GM23248 (cell line): ENCODE results near the gene NRP2. TPM values are rescaled to one million over a fixed set of nuclear protein-coding genes. Genes with fewer than 3 reads are reported as not detected.

Experiments used
- DNase-seq: peaks from one replicate; pipeline ENCODE4 v3.0.0-alpha.2; 2015
- H2AFZ ChIP-seq: fragments of 200-600 bp; sonication (generic); 2 replicates; pipeline ENCODE4 v1.6.1; 2016; ENCODE audit warnings: antibody characterized with exemption
- H3F3A ChIP-seq: fragments of 200-600 bp; sonication (generic); 2 replicates; pipeline ENCODE4 v1.6.1; 2016; ENCODE audit warnings: mild to moderate bottlenecking, antibody characterized with exemption, mixed run types; ENCODE audit not compliant: insufficient read depth
- H3K27ac ChIP-seq: fragments of 200-600 bp; sonication (generic); 2 replicates; pipeline ENCODE4 v1.5.1; 2016; ENCODE audit warnings: mild to moderate bottlenecking
- H3K27me3 ChIP-seq: fragments of 200-600 bp; sonication (generic); replicated peaks from 2 replicates; pipeline ENCODE4 v1.6.1; 2016; ENCODE audit warnings: mild to moderate bottlenecking; ENCODE audit not compliant: insufficient read depth
- H3K36me3 ChIP-seq: fragments of 200-600 bp; sonication (generic); 2 replicates; pipeline ENCODE4 v1.6.1; 2016; ENCODE audit warnings: low read depth, mild to moderate bottlenecking
- H3K4me1 ChIP-seq: fragments of 200-600 bp; sonication (generic); 2 replicates; pipeline ENCODE4 v1.6.1; 2016; ENCODE audit warnings: mild to moderate bottlenecking; ENCODE audit not compliant: insufficient read depth
- H3K4me2 ChIP-seq: fragments of 200-600 bp; sonication (generic); one replicate; pipeline ENCODE4 v1.6.1; 2016; ENCODE audit warnings: mild to moderate bottlenecking; ENCODE audit not compliant: unreplicated experiment
- H3K4me3 ChIP-seq: fragments of 200-600 bp; sonication (generic); 2 replicates; pipeline ENCODE4 v1.5.1; 2016; ENCODE audit warnings: mild to moderate bottlenecking
- H3K79me2 ChIP-seq: fragments of 200-600 bp; sonication (generic); 2 replicates; pipeline ENCODE4 v1.6.1; 2016; ENCODE audit warnings: mild to moderate bottlenecking; ENCODE audit not compliant: insufficient read depth
- H3K9ac ChIP-seq: fragments of 200-600 bp; sonication (generic); 2 replicates; pipeline ENCODE4 v1.6.1; 2016; ENCODE audit warnings: mild to moderate bottlenecking
- H3K9me2 ChIP-seq: fragments of 200-600 bp; sonication (generic); 2 replicates; pipeline ENCODE4 v1.6.1; 2016; ENCODE audit warnings: mixed run types, mild to moderate bottlenecking, moderate library complexity; ENCODE audit not compliant: insufficient read depth
- H3K9me3 ChIP-seq: fragments of 200-600 bp; sonication (generic); one replicate; pipeline ENCODE4 v1.6.1; 2017; ENCODE audit warnings: low read depth
- H4K20me1 ChIP-seq: fragments of 200-600 bp; sonication (generic); 2 replicates; pipeline ENCODE4 v1.6.0; 2016; ENCODE audit not compliant: insufficient read depth
- EZH2 ChIP-seq: fragments of 200-600 bp; sonication (generic); IDR thresholded peaks from 2 replicates; pipeline ENCODE4 v1.6.1; 2018; ENCODE audit warnings: antibody characterized with exemption, mild to moderate bottlenecking; ENCODE audit not compliant: insufficient read depth, poor library complexity, severe bottlenecking
- EZH2phosphoT487 ChIP-seq: fragments of 200-600 bp; sonication (generic); IDR thresholded peaks from 2 replicates; pipeline ENCODE4 v1.6.1; 2018; ENCODE audit warnings: antibody characterized with exemption, moderate library complexity, mild to moderate bottlenecking, low read depth; ENCODE audit not compliant: insufficient read depth
- WGBS, 2 experiments: methylation state at CpG; one replicate each; pipeline ENCODE4 v1.1.6; 2015 to 2017; ENCODE audit warnings: low lambda C conversion rate in 2 of 2, low coverage in 1 of 2; ENCODE audit errors: missing lambda C conversion rate in 2 of 2; 5-methylcytosine and 5-hydroxymethylcytosine counted together
- in situ Hi-C: fragments of 300-500 bp; cut with MboI; formaldehyde crosslinking; loops from 2 replicates; pipeline ENCODE4 v1.15.0; 2020
- polyA plus RNA-seq: library from polyadenylated mRNA; unstranded; fragments of >200 nt; fragmentation: Nextera tagmentation; extraction: Ambion mirVana; gene quantifications from 2 replicates; pipeline ENCODE4 v1.2.1, GENCODE V29; 2016
- total RNA-seq: library from RNA; depleted of rRNA; stranded (reverse); fragments of >200 nt; shearing (Covaris generic); gene quantifications from 2 replicates; pipeline ENCODE4 v1.2.3, GENCODE V29; 2014

The NRP2 gene
- total and polyA plus RNA-seq, 2 experiments from 2014 or later: 6.9 to 9.0 TPM

DNA sequence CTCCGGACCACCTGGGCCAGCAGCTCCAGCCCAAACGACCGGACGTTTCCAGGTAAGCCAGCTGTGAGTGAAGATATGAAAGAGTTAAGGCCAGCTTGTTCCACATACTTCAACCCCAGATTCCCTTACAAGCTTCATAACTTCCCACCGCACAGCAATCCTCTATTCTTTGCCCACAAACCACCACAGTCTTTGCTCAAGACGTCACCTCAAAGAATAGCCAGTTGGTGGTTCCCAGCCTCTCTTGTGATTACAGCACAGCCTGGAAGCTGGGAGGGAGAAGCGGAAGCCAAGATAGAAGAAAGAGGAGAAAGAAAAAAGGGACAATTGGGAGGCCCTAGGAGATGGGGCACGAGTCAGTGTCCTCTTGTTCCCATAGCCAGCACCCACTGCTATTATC lies 70.6 kb downstream of the NRP2 start:
- Histone ChIP-seq H3K79me2 (no peaks in the 10 kb centered on the region), H3K4me2 (no peak overlapping the region), H3K9me3 (no peaks in the 10 kb centered on the region), H3K4me3 (no peak overlapping the region), H3F3A (peaks cover 8% of the 10 kb centered on the region), H3K4me1 (peaks cover 21% of the 10 kb centered on the region), H4K20me1 (no peaks in the 10 kb centered on the region), H3K9ac (no peak overlapping the region), H2AFZ (no peak overlapping the region), H3K9me2 (no peaks in the 10 kb centered on the region), H3K27me3 (no peaks in the 10 kb centered on the region), H3K36me3 (no peaks in the 10 kb centered on the region), H3K27ac (no peak overlapping the region)
- no peak for DNase-seq
- TF ChIP-seq EZH2 (no peak), EZH2phosphoT487 (no peak)
- WGBS, 2 experiments: 94 to 98% methylated on average over 8 of the region's 8 CpGs
- in situ Hi-C loops: no loop called here

DNA sequence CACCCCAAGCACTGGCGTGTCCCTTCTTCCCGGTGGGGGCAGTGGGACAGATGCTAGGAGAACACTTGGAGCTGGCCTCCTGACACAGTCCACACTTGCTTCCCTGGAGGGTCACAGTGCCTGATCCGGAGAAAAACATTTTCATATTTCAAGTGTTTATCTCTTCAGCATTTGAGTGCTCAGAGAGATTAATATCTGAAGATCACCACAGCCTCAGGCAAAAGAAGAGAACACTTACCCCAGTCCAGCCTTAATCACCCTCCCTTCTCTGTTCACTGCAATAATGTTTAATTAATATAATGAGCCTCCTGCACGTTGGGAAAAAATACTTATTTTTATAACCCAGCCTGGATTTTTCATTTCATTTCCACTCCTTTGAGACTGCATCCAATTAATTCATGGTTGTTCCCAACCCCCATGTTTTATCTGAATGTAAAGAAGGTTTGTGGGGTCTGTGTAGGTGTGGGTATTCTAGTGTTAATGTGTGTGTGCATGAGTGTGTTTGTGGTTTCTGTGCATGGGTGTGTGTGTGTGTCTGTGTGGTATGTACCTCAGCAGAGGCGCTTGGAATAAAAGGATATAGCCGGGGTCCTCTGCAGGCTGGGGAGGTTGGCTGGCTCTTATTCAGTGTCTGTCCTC lies 72.1 kb downstream of the NRP2 start:
- DNase-seq: no peak
- no peak overlapping the region for H2AFZ ChIP-seq
- no peaks in the 10 kb centered on the region for H3K27me3 ChIP-seq
- peak overlapping the region; percentile 49 for H3K4me2 ChIP-seq
- no peak overlapping the region for H3K27ac ChIP-seq
- no peaks in the 10 kb centered on the region for H3K79me2 ChIP-seq
- H4K20me1 ChIP-seq: no peaks in the 10 kb centered on the region
- no peaks in the 10 kb centered on the region for H3K9me3 ChIP-seq
- no peak for TF ChIP-seq EZH2phosphoT487
- TF ChIP-seq EZH2: no peak
- H3K4me1 ChIP-seq: peaks cover 26% of the 10 kb centered on the region
- in situ Hi-C loops: no loop called here
- WGBS, 2 experiments: 78 to 85% methylated on average over 6 of the region's 6 CpGs
- no peaks in the 10 kb centered on the region for H3K9me2 ChIP-seq
- H3K36me3 ChIP-seq: no peaks in the 10 kb centered on the region
- peaks cover 9% of the 10 kb centered on the region for H3F3A ChIP-seq
- H3K9ac ChIP-seq: no peak overlapping the region
- no peak overlapping the region for H3K4me3 ChIP-seq

DNA sequence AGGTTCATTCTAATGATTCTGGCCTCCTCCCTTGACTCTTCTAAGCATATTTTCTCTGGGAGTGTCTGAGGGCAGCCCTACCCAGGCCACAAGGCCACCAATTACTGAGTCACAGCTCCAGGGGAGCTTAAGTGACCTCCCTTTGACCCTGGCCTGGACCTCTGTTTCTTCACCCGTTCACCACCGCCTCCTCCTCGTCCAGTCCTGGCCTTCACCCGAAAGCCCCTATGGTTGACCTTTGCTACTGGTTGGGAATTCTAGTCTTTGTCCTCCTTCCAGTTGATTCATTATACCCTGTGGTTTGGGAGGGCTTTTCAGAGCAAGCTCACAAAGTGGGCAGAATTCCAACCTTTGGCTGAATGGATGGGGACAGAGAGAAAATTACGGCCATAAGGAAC lies 72.6 kb downstream of the NRP2 start:
- peaks cover 9% of the 10 kb centered on the region for H3F3A ChIP-seq
- peaks cover 26% of the 10 kb centered on the region for H3K4me1 ChIP-seq
- 50 to 53% methylated on average over 5 of the region's 5 CpGs for WGBS, 2 experiments
- in situ Hi-C loops: no loop called here
- H3K4me3 ChIP-seq: no peak overlapping the region
- TF ChIP-seq EZH2phosphoT487: no peak
- no peak for TF ChIP-seq EZH2
- no peaks in the 10 kb centered on the region for H4K20me1 ChIP-seq
- H3K4me2 ChIP-seq: peak overlapping the region; percentile 49
- H3K9me3 ChIP-seq: no peaks in the 10 kb centered on the region
- no peak overlapping the region for H2AFZ ChIP-seq
- no peaks in the 10 kb centered on the region for H3K79me2 ChIP-seq
- no peak overlapping the region for H3K9ac ChIP-seq
- H3K27ac ChIP-seq: no peak overlapping the region
- peak; percentile 63 for DNase-seq
- no peaks in the 10 kb centered on the region for H3K9me2 ChIP-seq
- H3K27me3 ChIP-seq: no peaks in the 10 kb centered on the region
- no peaks in the 10 kb centered on the region for H3K36me3 ChIP-seq

DNA sequence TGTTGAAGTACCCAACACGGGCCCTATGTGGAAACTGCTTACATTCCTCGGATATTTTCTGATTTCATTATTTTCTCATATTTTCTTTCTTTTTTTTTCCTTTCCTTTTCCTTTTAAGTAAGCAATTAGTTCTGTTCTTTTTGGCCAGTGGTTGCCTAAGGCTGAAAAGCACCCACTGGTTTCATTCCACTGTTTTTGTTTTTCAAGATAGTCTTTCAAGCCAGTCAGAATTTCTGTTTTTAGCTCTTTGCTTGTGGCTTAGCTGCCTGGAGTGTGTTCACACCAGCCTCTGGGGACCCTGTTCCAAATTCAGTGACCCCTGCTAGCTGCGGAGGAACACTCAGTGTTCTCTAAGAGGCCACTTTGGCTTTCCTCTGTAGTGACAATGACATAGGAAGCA lies 73.6 kb downstream of the NRP2 start:
- H3K9me3 ChIP-seq: no peaks in the 10 kb centered on the region
- H3K9ac ChIP-seq: no peak overlapping the region
- H4K20me1 ChIP-seq: no peaks in the 10 kb centered on the region
- no peak overlapping the region for H3K4me3 ChIP-seq
- peaks cover 9% of the 10 kb centered on the region for H3F3A ChIP-seq
- in situ Hi-C loops: no loop called here
- H3K4me2 ChIP-seq: no peak overlapping the region
- no peaks in the 10 kb centered on the region for H3K36me3 ChIP-seq
- peak; percentile 21 for DNase-seq
- H3K4me1 ChIP-seq: peaks cover 26% of the 10 kb centered on the region
- H3K27me3 ChIP-seq: no peaks in the 10 kb centered on the region
- no peaks in the 10 kb centered on the region for H3K79me2 ChIP-seq
- no peak overlapping the region for H2AFZ ChIP-seq
- no peak overlapping the region for H3K27ac ChIP-seq
- TF ChIP-seq EZH2 (no peak), EZH2phosphoT487 (no peak)
- 79 to 80% methylated on average over 3 of the region's 3 CpGs for WGBS, 2 experiments
- no peaks in the 10 kb centered on the region for H3K9me2 ChIP-seq
